ENCODE data around the gene TMEM72.
"Not testable (repeated sequence)": the region's sequence is repeated elsewhere in the genome, so short reads cannot be mapped to it uniquely, and the experiment has no call there.

TMEM72 gene

DNA sequence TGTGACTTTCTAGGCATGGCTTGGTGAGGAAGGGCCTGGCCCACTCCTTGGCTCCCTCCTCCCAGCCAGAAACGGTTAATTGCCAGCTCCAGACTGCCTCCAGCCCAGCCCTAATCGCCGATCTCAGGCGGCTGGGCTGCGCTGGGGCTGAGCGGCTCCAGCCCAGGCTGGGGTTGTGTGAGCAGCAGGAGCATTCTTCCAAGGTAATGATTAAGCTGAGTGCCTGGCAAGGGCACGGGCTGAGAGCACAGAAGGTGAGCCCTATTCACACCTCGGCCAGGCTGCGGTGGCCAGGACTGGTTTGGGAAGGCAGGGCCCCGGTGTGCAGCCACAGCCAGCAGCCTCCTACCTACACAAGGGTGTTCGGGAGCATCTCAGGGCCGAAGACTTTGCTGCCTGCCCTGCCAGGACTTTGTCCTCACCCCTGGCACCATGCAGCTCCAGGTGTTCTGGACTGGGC is at the start of gene TMEM72:
Gene TMEM72 (plus strand): TSS at position 257 of the 460 bp plus-strand sequence. CDS start 176 bp downstream, at position 433.
- no peaks in the 10 kb centered on the region for H3K27me3 ChIP-seq (ENCODE audit: control insufficient read depth, insufficient read depth, low read length)
- H3K4me3 ChIP-seq (ENCODE audit: low read depth, low read length): no peak within 1 kb of the TSS
- no peaks in the 10 kb centered on the region for H3K36me3 ChIP-seq (ENCODE audit: control insufficient read depth, insufficient read depth, low read length)
- H3K9me3 ChIP-seq (ENCODE audit: control insufficient read depth, insufficient read depth, low read length): no peaks in the 10 kb centered on the region
- no peak within 1 kb of the TSS for H3K9ac ChIP-seq (ENCODE audit: low read depth, low read length)
- H3K4me1 ChIP-seq (ENCODE audit: control insufficient read depth, insufficient read depth, low read length): peaks cover 2% of the 10 kb centered on the region

DNA sequence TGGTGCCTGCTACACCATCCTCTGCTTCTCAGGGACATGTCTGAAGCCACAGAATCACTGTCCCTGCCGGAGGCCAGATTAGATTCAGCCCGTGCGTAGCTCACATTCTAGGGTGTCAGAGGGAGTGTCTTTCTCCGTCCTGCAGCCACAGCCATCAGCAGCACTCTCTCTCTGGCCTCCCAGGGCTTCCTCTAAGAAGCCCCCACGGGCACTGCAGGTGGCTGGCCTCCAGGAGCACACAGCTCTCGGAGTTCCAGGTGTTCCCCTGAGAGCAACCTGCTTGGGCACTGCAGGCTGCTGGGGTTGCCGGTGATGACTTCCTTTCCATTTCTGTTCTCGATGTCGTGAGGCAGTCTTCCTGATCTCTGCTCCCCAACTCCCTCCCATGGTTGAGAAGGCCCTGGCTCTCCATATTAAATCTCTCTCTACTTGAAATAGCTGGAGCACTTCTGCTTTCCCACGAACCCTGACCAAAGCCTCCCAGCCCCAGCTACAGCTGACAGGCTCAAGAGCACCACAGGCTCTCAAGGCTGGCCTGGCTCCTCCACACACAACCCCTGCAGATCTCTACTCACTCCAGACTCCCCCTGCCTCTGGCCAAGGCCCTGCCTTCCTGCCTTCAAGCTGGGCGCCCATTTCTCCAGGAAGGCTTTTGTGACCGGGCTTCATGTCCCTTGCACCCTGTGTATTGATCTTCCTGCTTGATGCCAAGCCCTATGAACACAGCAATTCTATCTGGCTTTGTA is 49.0 kb upstream of the TMEM72 start:
- Histone ChIP-seq H3K4me1 (ENCODE audit: control insufficient read depth, insufficient read depth, low read length) (peaks cover 8% of the 10 kb centered on the region), H3K9me3 (ENCODE audit: control insufficient read depth, insufficient read depth, low read length) (no peaks in the 10 kb centered on the region), H3K9ac (ENCODE audit: low read depth, low read length) (no peak overlapping the region), H3K4me3 (ENCODE audit: low read depth, low read length) (no peak overlapping the region), H3K27me3 (ENCODE audit: control insufficient read depth, insufficient read depth, low read length) (peaks cover 46% of the 10 kb centered on the region), H3K36me3 (ENCODE audit: control insufficient read depth, insufficient read depth, low read length) (no peaks in the 10 kb centered on the region)

DNA sequence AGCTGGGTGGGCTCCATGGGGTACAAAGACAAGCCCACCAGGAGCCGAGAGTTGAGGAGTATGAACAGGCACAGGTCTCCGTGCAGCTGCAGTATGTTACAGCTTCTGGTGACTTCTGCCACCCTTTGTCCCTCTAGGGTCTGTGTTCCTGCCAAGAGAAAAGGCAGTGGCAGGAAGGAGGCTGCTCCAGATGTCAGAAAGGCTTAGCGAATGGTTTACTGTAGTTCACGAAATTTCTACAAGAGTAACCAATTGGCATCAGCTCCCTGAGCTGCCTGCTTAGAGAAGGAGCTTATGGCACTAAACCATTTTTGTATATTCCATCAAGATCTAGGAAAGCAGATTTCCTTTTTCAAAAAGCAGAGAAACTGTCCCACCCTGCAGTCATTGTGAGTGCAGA is 48.2 kb upstream of the TMEM72 start:
- Histone ChIP-seq H3K27me3 (ENCODE audit: control insufficient read depth, insufficient read depth, low read length) (peaks cover 46% of the 10 kb centered on the region), H3K36me3 (ENCODE audit: control insufficient read depth, insufficient read depth, low read length) (no peaks in the 10 kb centered on the region), H3K4me3 (ENCODE audit: low read depth, low read length) (no peak overlapping the region), H3K9me3 (ENCODE audit: control insufficient read depth, insufficient read depth, low read length) (no peaks in the 10 kb centered on the region), H3K4me1 (ENCODE audit: control insufficient read depth, insufficient read depth, low read length) (peaks cover 6% of the 10 kb centered on the region), H3K9ac (ENCODE audit: low read depth, low read length) (no peak overlapping the region)

DNA sequence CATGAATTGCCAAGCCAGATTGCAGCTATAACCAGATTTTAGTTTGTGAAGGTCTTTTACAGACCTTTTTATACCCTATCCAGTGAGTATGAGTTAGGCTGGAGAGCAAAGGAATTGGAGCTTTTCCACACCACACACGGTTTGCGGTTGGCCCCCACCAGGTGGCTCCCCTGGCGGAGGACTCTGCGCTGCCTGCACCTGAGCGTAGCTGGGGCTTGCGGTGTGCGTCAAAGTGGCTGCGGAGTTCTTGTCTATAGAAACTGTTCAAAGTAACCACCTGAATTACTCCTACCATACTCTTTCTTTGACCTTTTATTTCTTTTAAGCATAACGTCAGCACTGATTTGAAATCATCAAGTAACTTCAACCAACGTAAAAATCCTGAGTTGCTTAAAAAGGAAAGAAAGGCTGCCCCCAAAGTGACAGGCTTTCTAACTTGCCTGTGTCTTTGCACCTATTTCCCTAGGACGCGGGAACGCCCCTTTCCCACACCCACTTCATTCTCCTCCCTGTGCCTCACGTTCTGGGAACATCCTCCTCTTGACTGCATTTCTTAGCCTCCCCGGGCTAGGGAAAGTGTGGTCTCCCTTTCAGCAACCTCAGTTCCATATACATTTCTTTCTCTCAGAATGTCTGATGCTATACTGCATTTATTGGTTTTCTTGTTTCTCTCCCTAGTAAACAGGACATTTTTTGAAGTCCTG is 47.6 kb upstream of the TMEM72 start:
- H3K9me3 ChIP-seq (ENCODE audit: control insufficient read depth, insufficient read depth, low read length): no peaks in the 10 kb centered on the region
- no peaks in the 10 kb centered on the region for H3K36me3 ChIP-seq (ENCODE audit: control insufficient read depth, insufficient read depth, low read length)
- H3K4me1 ChIP-seq (ENCODE audit: control insufficient read depth, insufficient read depth, low read length): peaks cover 6% of the 10 kb centered on the region
- H3K4me3 ChIP-seq (ENCODE audit: low read depth, low read length): peak overlapping the region; percentile 64
- no peak overlapping the region for H3K9ac ChIP-seq (ENCODE audit: low read depth, low read length)
- H3K27me3 ChIP-seq (ENCODE audit: control insufficient read depth, insufficient read depth, low read length): peaks cover 46% of the 10 kb centered on the region

DNA sequence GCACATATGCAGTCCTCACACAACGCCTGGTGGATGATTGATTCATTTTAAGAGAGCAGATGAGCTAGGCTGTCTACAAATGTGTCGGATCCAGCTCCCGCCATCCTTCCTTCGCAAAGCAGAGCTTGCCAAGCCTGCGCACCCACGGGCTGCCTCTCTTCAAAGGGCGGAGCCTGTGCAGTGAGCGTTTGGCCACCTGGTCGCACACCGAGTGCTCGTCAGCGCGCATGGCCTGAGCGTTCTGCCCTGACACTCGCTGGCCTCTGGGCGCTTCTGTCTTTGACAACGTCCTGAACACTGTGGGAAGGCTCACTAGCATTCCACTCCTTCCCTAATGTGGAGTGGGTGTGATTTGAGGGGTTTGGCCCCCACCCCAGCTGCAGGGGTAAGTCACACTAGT is 47.1 kb upstream of the TMEM72 start:
- H3K9me3 ChIP-seq (ENCODE audit: control insufficient read depth, insufficient read depth, low read length): no peaks in the 10 kb centered on the region
- H3K36me3 ChIP-seq (ENCODE audit: control insufficient read depth, insufficient read depth, low read length): no peaks in the 10 kb centered on the region
- H3K4me1 ChIP-seq (ENCODE audit: control insufficient read depth, insufficient read depth, low read length): peaks cover 6% of the 10 kb centered on the region
- H3K4me3 ChIP-seq (ENCODE audit: low read depth, low read length): peak overlapping the region; percentile 64
- H3K9ac ChIP-seq (ENCODE audit: low read depth, low read length): no peak overlapping the region
- H3K27me3 ChIP-seq (ENCODE audit: control insufficient read depth, insufficient read depth, low read length): peaks cover 46% of the 10 kb centered on the region

DNA sequence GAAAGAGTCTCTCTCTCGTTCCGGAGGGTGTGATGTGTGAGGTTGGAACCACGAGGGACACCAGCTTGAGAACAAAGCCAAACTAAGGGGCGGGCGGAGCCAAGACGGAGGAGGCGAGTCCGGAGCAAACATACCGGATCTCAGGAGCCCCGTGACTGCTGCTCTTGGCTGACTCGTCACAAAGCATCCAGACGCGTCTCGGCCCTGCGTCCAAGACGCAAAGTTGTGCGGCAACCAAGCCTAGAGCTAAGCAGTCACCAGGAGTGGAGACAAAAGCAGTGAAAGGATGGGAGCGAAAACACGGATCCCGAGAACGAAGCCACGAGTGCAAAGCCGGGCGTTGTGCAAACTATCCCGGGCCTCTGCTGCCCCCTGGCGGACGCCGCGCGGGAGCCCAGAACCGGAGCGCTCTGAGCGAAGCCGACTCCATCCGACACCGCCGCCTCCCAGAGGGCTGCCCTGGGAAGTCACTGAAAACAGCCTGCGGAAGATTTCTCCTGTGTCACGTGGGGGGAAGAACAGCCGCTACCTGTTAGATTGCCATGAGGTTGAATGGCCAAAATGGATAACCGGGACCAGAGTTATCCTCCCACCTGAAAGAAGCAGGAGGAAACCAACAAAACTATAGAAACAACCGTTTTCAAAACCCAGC is 46.4 kb upstream of the TMEM72 start:
- H3K4me1 ChIP-seq (ENCODE audit: control insufficient read depth, insufficient read depth, low read length): peaks cover 6% of the 10 kb centered on the region
- H3K9me3 ChIP-seq (ENCODE audit: control insufficient read depth, insufficient read depth, low read length): no peaks in the 10 kb centered on the region
- H3K4me3 ChIP-seq (ENCODE audit: low read depth, low read length): peak overlapping the region; percentile 64
- H3K27me3 ChIP-seq (ENCODE audit: control insufficient read depth, insufficient read depth, low read length): peaks cover 46% of the 10 kb centered on the region
- no peaks in the 10 kb centered on the region for H3K36me3 ChIP-seq (ENCODE audit: control insufficient read depth, insufficient read depth, low read length)
- H3K9ac ChIP-seq (ENCODE audit: low read depth, low read length): no peak overlapping the region

DNA sequence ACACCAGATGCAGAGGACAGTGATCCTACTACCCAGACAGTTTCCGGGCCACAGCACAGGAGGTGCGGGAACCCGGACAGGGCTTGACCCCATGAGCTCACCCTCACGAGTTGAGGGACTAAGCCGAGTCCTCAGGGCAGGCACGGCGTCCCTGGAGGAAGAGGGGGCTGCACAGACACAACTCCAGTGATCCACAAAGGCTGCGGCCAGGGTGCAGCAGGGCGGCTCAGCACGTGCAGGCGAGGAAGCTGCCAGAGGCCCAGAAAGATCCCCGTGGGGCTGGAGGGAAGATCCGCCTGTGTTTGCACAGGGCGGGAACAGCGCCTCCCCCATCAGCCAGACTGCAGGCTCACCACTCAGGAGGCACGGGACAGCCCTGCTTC is 45.9 kb upstream of the TMEM72 start:
- peaks cover 46% of the 10 kb centered on the region for H3K27me3 ChIP-seq (ENCODE audit: control insufficient read depth, insufficient read depth, low read length)
- H3K36me3 ChIP-seq (ENCODE audit: control insufficient read depth, insufficient read depth, low read length): no peaks in the 10 kb centered on the region
- H3K4me3 ChIP-seq (ENCODE audit: low read depth, low read length): no peak overlapping the region
- H3K4me1 ChIP-seq (ENCODE audit: control insufficient read depth, insufficient read depth, low read length): peaks cover 6% of the 10 kb centered on the region
- H3K9ac ChIP-seq (ENCODE audit: low read depth, low read length): no peak overlapping the region
- H3K9me3 ChIP-seq (ENCODE audit: control insufficient read depth, insufficient read depth, low read length): no peaks in the 10 kb centered on the region

DNA sequence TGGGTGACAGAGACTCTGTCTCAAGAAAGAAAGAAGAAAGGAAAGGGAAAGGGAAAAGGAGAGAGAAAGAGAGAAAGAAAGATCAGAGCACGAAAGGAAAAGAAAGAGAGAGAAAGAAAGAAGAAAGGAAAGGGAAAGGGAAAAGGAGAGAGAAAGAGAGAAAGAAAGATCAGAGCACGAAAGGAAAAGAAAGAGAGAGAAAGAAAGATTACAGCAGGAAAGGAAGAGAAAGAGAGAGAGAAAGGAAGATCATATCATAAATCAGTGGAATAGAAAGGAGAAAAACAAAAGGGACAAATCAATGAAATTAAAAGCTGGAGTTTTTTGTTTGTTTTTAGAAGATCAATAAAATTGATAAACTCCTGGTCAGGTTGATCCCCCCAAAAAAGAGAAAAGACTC is 44.8 kb upstream of the TMEM72 start:
- H3K9me3 ChIP-seq (ENCODE audit: control insufficient read depth, insufficient read depth, low read length); H3K36me3 ChIP-seq (ENCODE audit: control insufficient read depth, insufficient read depth, low read length); H3K4me3 ChIP-seq (ENCODE audit: low read depth, low read length); H3K9ac ChIP-seq (ENCODE audit: low read depth, low read length); H3K4me1 ChIP-seq (ENCODE audit: control insufficient read depth, insufficient read depth, low read length): not testable (repeated sequence)
- H3K27me3 ChIP-seq (ENCODE audit: control insufficient read depth, insufficient read depth, low read length): peaks cover 46% of the 10 kb centered on the region

DNA sequence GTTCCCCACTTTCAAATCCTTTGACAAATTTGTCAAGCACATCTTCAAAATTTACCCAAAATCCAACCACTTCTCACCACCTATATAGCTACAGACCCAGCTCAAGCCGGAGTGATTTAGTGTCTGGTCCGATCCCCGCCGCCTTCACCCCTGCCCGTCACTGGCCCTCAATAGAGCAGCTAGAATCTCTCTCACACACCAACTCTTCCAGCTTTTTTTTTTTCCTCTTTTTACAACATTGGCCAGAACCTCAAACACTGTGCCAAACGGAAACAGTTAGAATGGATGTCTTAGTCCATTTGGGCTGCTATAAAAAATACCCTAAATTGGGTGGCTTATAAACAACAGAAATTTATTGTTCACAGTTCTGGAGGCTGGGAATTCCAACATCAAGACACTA is 41.1 kb upstream of the TMEM72 start:
- Histone ChIP-seq H3K27me3 (ENCODE audit: control insufficient read depth, insufficient read depth, low read length) (peaks cover 14% of the 10 kb centered on the region), H3K4me3 (ENCODE audit: low read depth, low read length) (no peak overlapping the region), H3K4me1 (ENCODE audit: control insufficient read depth, insufficient read depth, low read length) (no peaks in the 10 kb centered on the region), H3K9ac (ENCODE audit: low read depth, low read length) (no peak overlapping the region), H3K9me3 (ENCODE audit: control insufficient read depth, insufficient read depth, low read length) (no peaks in the 10 kb centered on the region), H3K36me3 (ENCODE audit: control insufficient read depth, insufficient read depth, low read length) (no peaks in the 10 kb centered on the region)

DNA sequence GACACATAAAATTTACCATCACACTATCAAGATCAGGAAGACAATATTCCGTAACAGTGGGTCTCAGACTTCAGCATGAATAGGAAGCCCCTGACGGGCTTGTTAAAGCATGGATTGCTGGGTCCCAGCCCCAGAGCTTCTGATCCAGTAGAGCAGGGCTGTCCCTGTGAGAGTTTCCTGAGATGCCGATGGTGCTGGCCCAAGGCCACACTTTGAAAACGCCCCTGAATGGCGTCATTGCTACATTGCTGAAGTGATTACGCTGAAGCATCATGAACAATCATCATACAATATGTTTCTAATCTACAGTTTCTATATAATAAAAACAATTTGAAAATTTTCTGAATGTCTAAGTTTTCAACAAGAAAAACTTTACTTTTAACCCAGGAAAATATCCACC is 38.0 kb upstream of the TMEM72 start:
- H3K4me1 ChIP-seq (ENCODE audit: control insufficient read depth, insufficient read depth, low read length): no peaks in the 10 kb centered on the region
- no peak overlapping the region for H3K4me3 ChIP-seq (ENCODE audit: low read depth, low read length)
- H3K36me3 ChIP-seq (ENCODE audit: control insufficient read depth, insufficient read depth, low read length): no peaks in the 10 kb centered on the region
- no peaks in the 10 kb centered on the region for H3K9me3 ChIP-seq (ENCODE audit: control insufficient read depth, insufficient read depth, low read length)
- H3K9ac ChIP-seq (ENCODE audit: low read depth, low read length): no peak overlapping the region
- no peaks in the 10 kb centered on the region for H3K27me3 ChIP-seq (ENCODE audit: control insufficient read depth, insufficient read depth, low read length)

DNA sequence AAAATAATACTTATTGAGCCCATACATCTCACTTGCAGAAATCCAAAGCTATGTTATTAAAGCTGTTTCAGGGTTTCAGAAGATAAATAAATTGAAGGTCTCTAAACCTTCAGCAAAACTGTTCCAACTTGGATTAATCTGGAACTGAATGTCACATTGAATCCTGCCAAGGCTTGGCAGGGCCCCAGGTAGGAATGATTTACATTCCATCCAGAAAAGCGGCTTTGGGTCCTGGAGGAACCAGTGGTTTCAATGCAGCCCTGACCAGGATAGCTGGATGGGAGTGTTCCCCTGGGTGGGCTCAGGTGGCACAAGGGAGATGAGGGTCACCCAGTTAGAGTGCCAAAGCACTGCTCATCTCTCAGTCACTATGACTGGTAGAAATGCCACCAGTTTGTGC is 37.0 kb upstream of the TMEM72 start:
- Histone ChIP-seq H3K27me3 (ENCODE audit: control insufficient read depth, insufficient read depth, low read length) (peaks cover under 1% of the 10 kb centered on the region), H3K4me1 (ENCODE audit: control insufficient read depth, insufficient read depth, low read length) (no peaks in the 10 kb centered on the region)

More for the DNA sequence above, 37.0 kb upstream of the TMEM72 start:
- Histone ChIP-seq H3K4me3 (ENCODE audit: low read depth, low read length) (no peak overlapping the region), H3K9me3 (ENCODE audit: control insufficient read depth, insufficient read depth, low read length) (no peaks in the 10 kb centered on the region), H3K36me3 (ENCODE audit: control insufficient read depth, insufficient read depth, low read length) (no peaks in the 10 kb centered on the region), H3K9ac (ENCODE audit: low read depth, low read length) (no peak overlapping the region)
